Caco-2 (cell line): Measurements from ENCODE around the gene MUC5AC. TPM values are rescaled to one million over a fixed set of nuclear protein-coding genes. Genes with fewer than 3 reads are reported as not detected.
"Not testable (repeated sequence)": the region's sequence is repeated elsewhere in the genome, so short reads cannot be mapped to it uniquely, and the experiment has no call there.

Experiments used
- BruUV-seq: library from RNA; stranded (reverse); fragments of 400-500 nt; replicated peaks from 2 replicates; lab custom pipeline; 2021; lab: Mats Ljungman, UMichigan
- CTCF ChIA-PET: fragments of 300-600 bp; sonication (Branson Sonifier 250); formaldehyde crosslinking; loops from one replicate; lab custom pipeline; 2022; ENCODE audit warnings: antibody characterized with exemption; lab: Charles Lee
- POLR2A ChIA-PET: fragments of 300-600 bp; sonication (Branson Sonifier 250); formaldehyde crosslinking; loops from one replicate; lab custom pipeline; 2022; ENCODE audit warnings: antibody characterized with exemption; lab: Charles Lee
- DNase-seq, 2 experiments: peaks; one replicate each; pipeline versions ENCODE4 v3.0.0 to v3.0.0-alpha.2; 2020 to 2022
- H3K27me3 ChIP-seq: replicated peaks from 2 replicates; pipeline ENCODE4 v1.6.0; 2011; ENCODE audit warnings: low read length; ENCODE audit not compliant: control insufficient read depth, insufficient read depth
- H3K36me3 ChIP-seq: 2 replicates; pipeline ENCODE4 v1.5.1; 2011; ENCODE audit warnings: low read length; ENCODE audit not compliant: control insufficient read depth, insufficient read depth
- H3K4me1 ChIP-seq: fragments of 250-450 bp; sonication (Bioruptor Pico); 2 replicates; pipeline ENCODE4 v1.5.1; 2020; ENCODE audit warnings: mild to moderate bottlenecking
- H3K4me3 ChIP-seq: 2 replicates; pipeline ENCODE4 v1.5.1; 2011; ENCODE audit warnings: low read depth, mild to moderate bottlenecking, control low read depth, low read length
- H3K9me3 ChIP-seq: fragments of 250-450 bp; sonication (Bioruptor Pico); 2 replicates; pipeline ENCODE4 v1.5.1; 2020; ENCODE audit warnings: mild to moderate bottlenecking, moderate library complexity
- H3K27ac Mint-ChIP-seq: one replicate; pipeline ENCODE4 v1.8.0; 2022; ENCODE audit warnings: mixed read lengths; ENCODE audit not compliant: unreplicated experiment
- H3K27me3 Mint-ChIP-seq: one replicate; pipeline ENCODE4 v1.8.0; 2022; ENCODE audit warnings: mixed read lengths; ENCODE audit not compliant: insufficient read depth, unreplicated experiment
- H3K36me3 Mint-ChIP-seq: one replicate; pipeline ENCODE4 v1.8.0; 2022; ENCODE audit warnings: mild to moderate bottlenecking, mixed read lengths; ENCODE audit not compliant: insufficient read depth, unreplicated experiment
- H3K4me1 Mint-ChIP-seq: one replicate; pipeline ENCODE4 v1.8.0; 2022; ENCODE audit warnings: low read depth, mixed read lengths; ENCODE audit not compliant: unreplicated experiment
- H3K4me3 Mint-ChIP-seq: one replicate; pipeline ENCODE4 v1.8.0; 2022; ENCODE audit warnings: mild to moderate bottlenecking, moderate library complexity, mixed read lengths; ENCODE audit not compliant: unreplicated experiment
- H3K9me3 Mint-ChIP-seq: one replicate; pipeline ENCODE4 v1.8.0; 2022; ENCODE audit warnings: mixed read lengths; ENCODE audit not compliant: unreplicated experiment
- CTCF ChIP-seq, 2 experiments: fragments of 200-600 bp in 1 of 2; IDR thresholded peaks; 1 replicate in 1 of 2; 2 replicates in 1 of 2; pipeline versions ENCODE4 v1.5.1 to v1.8.0; 2011 to 2022; ENCODE audit warnings: antibody characterized with exemption in 1 of 2, control low read depth in 1 of 2, inconsistent platforms in 1 of 2, low read depth in 1 of 2, low read length in 1 of 2, mild to moderate bottlenecking in 1 of 2, moderate library complexity in 1 of 2; ENCODE audit not compliant: insufficient read depth in 1 of 2, severe bottlenecking in 1 of 2, unreplicated experiment in 1 of 2
- intact Hi-C: fragments of 100-400 bp; cut with micrococcal nuclease; formaldehyde crosslinking; loops from one replicate; pipeline ENCODE4 v1.10.0; 2022; ENCODE audit not compliant: unreplicated experiment
- total RNA-seq: library from RNA; stranded (reverse); gene quantifications from 2 replicates; pipeline ENCODE4 v1.2.3, GENCODE V29; 2022

The MUC5AC gene
- total RNA-seq, 1 experiment from 2014 or later: 0.25 TPM

GRCh38 chr11:1163321-1163910 lies 5.7 kb downstream of the MUC5AC start:
- no peaks in the 10 kb centered on the region for H3K9me3 ChIP-seq
- H3K4me1 ChIP-seq: no peaks in the 10 kb centered on the region
- no peaks in the 10 kb centered on the region for H3K9me3 Mint-ChIP-seq
- TF ChIP-seq CTCF (IDR thresholded peaks at IDR 0.05; ENCODE audit: insufficient read depth in 1 of 2, low read depth in 1 of 2, low read length in 1 of 2, severe bottlenecking in 1 of 2, unreplicated experiment in 1 of 2): no peak
- intact Hi-C loops: no loop called here
- no peaks in the 10 kb centered on the region for H3K36me3 ChIP-seq
- no peak overlapping the region for H3K4me3 Mint-ChIP-seq
- BruUV-seq: no TSS peak
- H3K27me3 Mint-ChIP-seq: no peaks in the 10 kb centered on the region
- no peak for DNase-seq
- CTCF ChIA-PET: no interaction called here
- no peaks in the 10 kb centered on the region for H3K4me1 Mint-ChIP-seq
- no peak overlapping the region for H3K4me3 ChIP-seq
- no peaks in the 10 kb centered on the region for H3K36me3 Mint-ChIP-seq
- no peak overlapping the region for H3K27ac Mint-ChIP-seq
- POLR2A ChIA-PET: no interaction called here
- H3K27me3 ChIP-seq: no peaks in the 10 kb centered on the region

GRCh38 chr11:1163911-1164735 lies 6.4 kb downstream of the MUC5AC start:
- H3K27me3 Mint-ChIP-seq: no peaks in the 10 kb centered on the region
- Histone ChIP-seq H3K4me3 (no peak overlapping the region), H3K36me3 (no peaks in the 10 kb centered on the region), H3K27me3 (no peaks in the 10 kb centered on the region), H3K9me3 (no peaks in the 10 kb centered on the region), H3K4me1 (no peaks in the 10 kb centered on the region)
- intact Hi-C loops: no loop called here
- H3K4me3 Mint-ChIP-seq: no peak overlapping the region
- peak in 1 of 2 experiments; percentile 35 for DNase-seq
- H3K36me3 Mint-ChIP-seq: no peaks in the 10 kb centered on the region
- H3K9me3 Mint-ChIP-seq: no peaks in the 10 kb centered on the region
- no TSS peak for BruUV-seq
- ChIA-PET CTCF (no interaction called here), POLR2A (no interaction called here)
- H3K27ac Mint-ChIP-seq: no peak overlapping the region
- no peak for TF ChIP-seq CTCF (IDR thresholded peaks at IDR 0.05; ENCODE audit: insufficient read depth in 1 of 2, low read depth in 1 of 2, low read length in 1 of 2, severe bottlenecking in 1 of 2, unreplicated experiment in 1 of 2)
- no peaks in the 10 kb centered on the region for H3K4me1 Mint-ChIP-seq

- H3K36me3 Mint-ChIP-seq, H3K4me3 Mint-ChIP-seq, intact Hi-C loops, H3K27me3 Mint-ChIP-seq, H3K4me3 ChIP-seq, H3K4me1 ChIP-seq, H3K4me1 Mint-ChIP-seq, H3K9me3 Mint-ChIP-seq, H3K36me3 ChIP-seq, H3K27ac Mint-ChIP-seq, H3K27me3 ChIP-seq, BruUV-seq, CTCF ChIA-PET, POLR2A ChIA-PET, H3K9me3 ChIP-seq: not testable (repeated sequence)
- DNase-seq: peak in 1 of 2 experiments; percentile 8
Measured at GRCh38 chr11:1164779-1165255, 7.1 kb downstream of the MUC5AC start.
